ELR (cell line): ENCODE data around the gene FAR1.
"Not testable (repeated sequence)": the region's sequence is repeated elsewhere in the genome, so short reads cannot be mapped to it uniquely, and the experiment has no call there.

Experiments used
- DNase-seq: peaks from one replicate; pipeline ENCODE4 v3.0.0-alpha.2; 2015; ENCODE audit warnings: low read depth

FAR1 gene

GRCh38 chr11:13705710-13706109 is 37.2 kb downstream of the FAR1 start:
- DNase-seq, result no peak

- no peak for DNase-seq
Measured at GRCh38 chr11:13713982-13714381, 45.5 kb downstream of the FAR1 start.

GRCh38 chr11:13717331-13717730 is 48.9 kb downstream of the FAR1 start:
- peak; percentile 83 for DNase-seq

- no peak for DNase-seq
Measured at GRCh38 chr11:13718394-13718793, 49.9 kb downstream of the FAR1 start.

GRCh38 chr11:13720940-13721339 is 52.5 kb downstream of the FAR1 start:
- DNase-seq, result peak; percentile 26

- DNase-seq, result no peak
Measured at GRCh38 chr11:13721760-13722159, 53.3 kb downstream of the FAR1 start.

GRCh38 chr11:13726456-13726855 is 58.0 kb downstream of the FAR1 start:
- DNase-seq, result no peak

GRCh38 chr11:13728076-13728475 is 59.6 kb downstream of the FAR1 start:
- DNase-seq, result no peak

- no peak for DNase-seq
Measured at GRCh38 chr11:13734530-13734929, 66.1 kb downstream of the FAR1 start.

- DNase-seq, result peak; percentile 6
Measured at GRCh38 chr11:13745165-13745564, 76.7 kb downstream of the FAR1 start.

- not testable (repeated sequence) for DNase-seq
Measured at GRCh38 chr11:13753316-13753715, 84.8 kb downstream of the FAR1 start.

- no peak for DNase-seq
Measured at GRCh38 chr11:13759050-13759449, 90.6 kb downstream of the FAR1 start.

- peak; percentile 20 for DNase-seq
Measured at GRCh38 chr11:13760115-13760514, 91.6 kb downstream of the FAR1 start.

- DNase-seq, result peak; percentile 27
Measured at GRCh38 chr11:13761250-13761649, 92.8 kb downstream of the FAR1 start.

- peak; percentile 24 for DNase-seq
Measured at GRCh38 chr11:13761716-13762115, 93.2 kb downstream of the FAR1 start.

- no peak for DNase-seq
Measured at GRCh38 chr11:13762718-13763117, 94.2 kb downstream of the FAR1 start.

GRCh38 chr11:13763341-13763740 is 94.9 kb downstream of the FAR1 start:
- DNase-seq, result no peak

- no peak for DNase-seq
Measured at GRCh38 chr11:13765886-13766285, 97.4 kb downstream of the FAR1 start.

GRCh38 chr11:13767471-13767870 is 99.0 kb downstream of the FAR1 start:
- no peak for DNase-seq

- no peak for DNase-seq
Measured at GRCh38 chr11:13769188-13769587, 100.7 kb downstream of the FAR1 start.

- DNase-seq, result no peak
Measured at GRCh38 chr11:13771151-13771550, 102.7 kb downstream of the FAR1 start.

GRCh38 chr11:13772223-13773046 is 104.0 kb downstream of the FAR1 start:
- DNase-seq, result peak; percentile 72

GRCh38 chr11:13775471-13775870 is 107.0 kb downstream of the FAR1 start:
- no peak for DNase-seq
